ENCODE results near the gene DPP6.

DNA sequence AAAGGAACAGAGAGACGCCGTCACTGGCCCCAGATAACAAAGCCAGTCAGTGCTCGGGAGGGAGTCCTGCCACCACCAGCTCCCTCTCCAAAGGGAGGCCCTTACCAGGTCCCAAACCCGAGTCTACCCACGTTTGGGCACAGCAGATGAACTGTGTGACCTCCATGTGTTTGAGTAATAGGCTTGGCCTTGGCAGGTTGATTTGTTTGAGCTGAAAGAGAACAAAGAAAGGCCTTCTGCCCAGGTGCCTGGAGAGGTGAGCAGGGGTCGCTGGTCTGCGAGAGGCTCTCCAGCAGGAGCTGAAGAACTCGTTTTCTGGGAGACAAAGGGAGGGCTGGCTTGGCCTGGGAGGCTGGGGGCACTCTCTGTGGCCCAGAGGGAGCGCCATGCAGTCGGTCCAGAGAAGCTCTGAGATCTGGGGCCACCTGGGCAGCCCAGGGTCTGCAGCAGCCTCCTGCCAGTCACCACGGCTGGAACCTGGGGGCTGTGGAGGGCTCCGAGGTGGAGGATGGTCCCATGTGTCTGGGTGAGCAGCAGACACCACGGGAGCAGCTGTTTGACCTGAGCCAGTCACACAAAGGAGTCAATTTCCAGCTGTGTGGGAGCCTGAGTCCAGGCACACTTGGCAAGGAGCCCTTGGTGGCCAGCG, 851.0 kb downstream of the DPP6 start:
- no peak for TF ChIP-seq LEF1 (IDR thresholded peaks at IDR 0.05; ENCODE audit: borderline replicate concordance)
- TF ChIP-seq SP1 (IDR thresholded peaks at IDR 0.05), result no peak
- TF ChIP-seq ZNF384 (IDR thresholded peaks at IDR 0.05), result no peak
- no peak for TF ChIP-seq FOXK2 (IDR thresholded peaks at IDR 0.05)
- TF ChIP-seq CTBP1 (IDR thresholded peaks at IDR 0.05; ENCODE audit: borderline replicate concordance), result no peak
- TF ChIP-seq NFRKB (IDR thresholded peaks at IDR 0.05), result no peak
- TF ChIP-seq FOXA1 (IDR thresholded peaks at IDR 0.05), result no peak

Measured in HEK293T (cell line).